A549 (cell line): ENCODE results near the gene DHX58. TPM values are rescaled to one million over a fixed set of nuclear protein-coding genes. Genes with fewer than 3 reads are reported as not detected.

Source experiments
- ATAC-seq, 2 experiments: fragments of 200-7000 bp in 1 of 2; fragments of >200 bp in 1 of 2; cut with Nextera tagmentation in 1 of 2; cut with Tn5 transposase in 1 of 2; 3 replicates each; pipeline versions ENCODE4 v1.8.0 to v1.9.1; 2018 to 2020; ENCODE audit warnings: mild to moderate bottlenecking in 1 of 2, moderate library complexity in 1 of 2
- CTCF ChIA-PET: fragments of 300-600 bp; sonication (Branson Sonifier 250); formaldehyde crosslinking; extraction: SDS; loops from one replicate; lab custom pipeline; 2021; ENCODE audit warnings: antibody characterized with exemption, inconsistent platforms; lab: Yijun Ruan, JAX
- POLR2A ChIA-PET: fragments of 350-600 bp; formaldehyde crosslinking; extraction: SDS; loops from one replicate; lab custom pipeline; 2021; ENCODE audit warnings: antibody characterized with exemption, inconsistent platforms; lab: Yijun Ruan, JAX
- DNase-seq, 2 experiments: peaks; one replicate each; pipeline versions ENCODE4 v3.0.0 to v3.0.0-alpha.2; 2011 to 2016; ENCODE audit warnings: low read depth in 1 of 2, low spot score in 1 of 2
- FAIRE-seq: peaks from 2 replicates; lab custom pipeline; 2011; peaks lifted over from hg19 to GRCh38; lab: Jason Lieb, UNC
- H3K27ac ChIP-seq, 2 experiments: fragments of >200 bp; sonication (Bioruptor Twin); formaldehyde crosslinking; 3 replicates each; pipeline ENCODE4 v1.5.1; 2016 to 2017
- H3K4me1 ChIP-seq: fragments of >200 bp; sonication (Bioruptor Twin); formaldehyde crosslinking; 3 replicates; pipeline ENCODE4 v1.6.1; 2016
- H3K4me2 ChIP-seq: fragments of >200 bp; sonication (Bioruptor Twin); formaldehyde crosslinking; 3 replicates; pipeline ENCODE4 v1.6.1; 2016
- H3K4me3 ChIP-seq: fragments of >200 bp; sonication (Bioruptor Twin); formaldehyde crosslinking; 3 replicates; pipeline ENCODE4 v1.5.1; 2016
- H3K9me3 ChIP-seq: fragments of >200 bp; sonication (Bioruptor Twin); formaldehyde crosslinking; 3 replicates; pipeline ENCODE4 v1.6.1; 2016
- ATOH8 ChIP-seq: fragments of 250-450 bp; sonication (Bioruptor Pico); IDR thresholded peaks from 2 replicates; pipeline ENCODE4 v1.5.0; 2020; ENCODE audit warnings: low read depth, mild to moderate bottlenecking, moderate library complexity
- BCL3 ChIP-seq: fragments of >200 bp; sonication (Bioruptor Twin); formaldehyde crosslinking; IDR thresholded peaks from 3 replicates; pipeline ENCODE4 v1.6.1; 2016
- CBX2 ChIP-seq: fragments of 200-600 bp; sonication (generic); IDR thresholded peaks from 2 replicates; pipeline ENCODE4 v1.6.1; 2016; ENCODE audit warnings: low read depth, mild to moderate bottlenecking, borderline replicate concordance
- EHMT2 ChIP-seq: fragments of 200-600 bp; sonication (generic); IDR thresholded peaks from 2 replicates; pipeline ENCODE4 v1.6.1; 2016; ENCODE audit warnings: antibody characterized with exemption, low read depth, mild to moderate bottlenecking, moderate library complexity
- ESRRA ChIP-seq: fragments of 150-350 bp; IDR thresholded peaks from 2 replicates; pipeline ENCODE4 v1.6.1; 2014; ENCODE audit warnings: mild to moderate bottlenecking, low read length, borderline replicate concordance
- HDAC2 ChIP-seq: fragments of 200-600 bp; sonication (generic); IDR thresholded peaks from 2 replicates; pipeline ENCODE4 v1.6.1; 2016
- HES2 ChIP-seq: fragments of >200 bp; sonication (Bioruptor Twin); formaldehyde crosslinking; IDR thresholded peaks from 2 replicates; pipeline ENCODE4 v1.6.1; 2016
- HMGXB4 ChIP-seq: fragments of 250-450 bp; sonication (Bioruptor Pico); IDR thresholded peaks from 2 replicates; pipeline ENCODE4 v1.5.0; 2021; ENCODE audit warnings: mild to moderate bottlenecking, moderate library complexity, borderline replicate concordance
- JUN ChIP-seq, 2 experiments: fragments of >200 bp; sonication (Bioruptor Twin); formaldehyde crosslinking; IDR thresholded peaks; 2 replicates in 1 of 2; 3 replicates in 1 of 2; pipeline ENCODE4 v1.6.1; 2016 to 2017
- KDM1A ChIP-seq: fragments of 200-600 bp; sonication (generic); IDR thresholded peaks from 2 replicates; pipeline ENCODE4 v1.6.1; 2016; ENCODE audit warnings: low read depth, mild to moderate bottlenecking
- MAFK ChIP-seq: fragments of 450-650 bp; IDR thresholded peaks from 2 replicates; pipeline ENCODE4 v1.6.1; 2014; ENCODE audit not compliant: partially characterized antibody
- MAX ChIP-seq: IDR thresholded peaks from 2 replicates; pipeline ENCODE4 v1.6.1; 2012
- MAZ ChIP-seq: fragments of 150-350 bp; IDR thresholded peaks from 2 replicates; pipeline ENCODE4 v1.6.1; 2014; ENCODE audit warnings: antibody characterized with exemption, low read depth, low read length, borderline replicate concordance
- NPAS2 ChIP-seq: fragments of 250-450 bp; sonication (Bioruptor Pico); IDR thresholded peaks from 2 replicates; pipeline ENCODE4 v1.8.0; 2022; ENCODE audit warnings: mild to moderate bottlenecking, moderate library complexity, borderline replicate concordance
- PHF8 ChIP-seq: fragments of 200-600 bp; sonication (generic); IDR thresholded peaks from 2 replicates; pipeline ENCODE4 v1.6.1; 2016; ENCODE audit warnings: low read depth, mild to moderate bottlenecking, antibody characterized with exemption, moderate library complexity, borderline replicate concordance
- POLR2A ChIP-seq: IDR thresholded peaks from 2 replicates; pipeline ENCODE4 v1.6.1; 2012; ENCODE audit warnings: mild to moderate bottlenecking, low read length
- RAD21 ChIP-seq, 2 experiments: fragments of >200 bp in 1 of 2; sonication (Bioruptor Twin) in 1 of 2; formaldehyde crosslinking in 1 of 2; IDR thresholded peaks in 1 of 2; conservative IDR thresholded peaks in 1 of 2; 2 replicates in 1 of 2; 3 replicates in 1 of 2; pipeline ENCODE4 v1.6.1; 2012 to 2018; ENCODE audit warnings: inconsistent platforms in 1 of 2
- SREBF2 ChIP-seq: fragments of 450-650 bp; IDR thresholded peaks from 2 replicates; pipeline ENCODE4 v1.6.1; 2014; ENCODE audit warnings: mild to moderate bottlenecking, moderate library complexity
- USF2 ChIP-seq: fragments of 450-650 bp; IDR thresholded peaks from 2 replicates; pipeline ENCODE4 v1.6.1; 2014; ENCODE audit warnings: antibody characterized with exemption
- ZFP36 ChIP-seq: fragments of 450-650 bp; IDR thresholded peaks from 2 replicates; pipeline ENCODE4 v1.6.1; 2014; ENCODE audit warnings: borderline replicate concordance; ENCODE audit not compliant: partially characterized antibody
- WGBS: methylation state at CpG from one replicate; pipeline ENCODE4 v1.1.6; 2017; ENCODE audit errors: missing lambda C conversion rate; 5-methylcytosine and 5-hydroxymethylcytosine counted together
- polyA plus RNA-seq, 4 experiments: library from polyadenylated mRNA; depleted of rRNA in 3 of 4; stranded (reverse); fragments of >200 nt; fragmentation: RNase III in 1 of 4; extraction: RNeasy Plus Mini Kit Qiagen cat#74134 plus additional on column Dnase treatment in 1 of 4; gene quantifications; 2 replicates in 3 of 4; 3 replicates in 1 of 4; pipeline ENCODE4 v1.2.3, GENCODE V29; 2011 to 2017

Gene DHX58
- polyA plus RNA-seq, 2 of the 4 experiments (the other 2 are of a cell fraction) = 0.37 to 0.59 TPM

- no peak for FAIRE-seq
- DNase-seq = no peak
- ChIA-PET POLR2A (no interaction called here), CTCF (interaction anchor here (0.6 to 16.9 kb wide), 5 partner anchors 9 to 99 kb away, joined by 3 to 454 read pairs (median 3); partner anchors contain the start of genes DHX58, KAT2A, NKIRAS2 and ZNF385C)
- H3K4me3 ChIP-seq = no peak overlapping the region
- no peaks in the 10 kb centered on the region for H3K9me3 ChIP-seq
- TF ChIP-seq USF2 = no peak
- TF ChIP-seq ESRRA = no peak
- TF ChIP-seq MAZ = no peak
- TF ChIP-seq CBX2 = no peak
- TF ChIP-seq JUN (IDR thresholded peaks at IDR 0.05) = no peak
- no peak for TF ChIP-seq MAFK
- no peak for TF ChIP-seq HMGXB4 (CRISPR knock-in tag)
- TF ChIP-seq HDAC2 = no peak
- no peak for TF ChIP-seq EHMT2
- TF ChIP-seq RAD21 (conservative IDR thresholded peaks at IDR 0.05 in 1 of 2, IDR thresholded peaks at IDR 0.05 in 1 of 2) = no peak
- no peak for TF ChIP-seq MAX
- TF ChIP-seq HES2 = no peak
- H3K27ac ChIP-seq = no peak overlapping the region
- 71% methylated on average over 9 of the region's 14 CpGs for WGBS
- no peaks in the 10 kb centered on the region; the same call in 2 of the 3 replicates for H3K4me1 ChIP-seq
- no peak overlapping the region for H3K4me2 ChIP-seq
- no peak for ATAC-seq
Observed at GRCh38 chr17:42062681-42063080, 49.8 kb downstream of the DHX58 start.

- ATAC-seq (no peak), DNase-seq (no peak), FAIRE-seq (no peak)
- Histone ChIP-seq H3K4me1 (no peaks in the 10 kb centered on the region), H3K27ac (no peak overlapping the region)
- ChIA-PET CTCF (interaction anchor here (0.6 to 16.9 kb wide), 8 partner anchors 10 to 465 kb away, joined by 3 to 454 read pairs (median 3); partner anchors contain the start of genes DHX58, KAT2A, NKIRAS2 and ZNF385C), POLR2A (no interaction called here)
- no peak for TF ChIP-seq MAX
- TF ChIP-seq SREBF2 = no peak
- TF ChIP-seq BCL3 = no peak
- TF ChIP-seq USF2 = no peak
- no peak for TF ChIP-seq ZFP36
- no peak for TF ChIP-seq ATOH8
- no peak for TF ChIP-seq POLR2A
- no peak for TF ChIP-seq HMGXB4 (CRISPR knock-in tag)
- no peak for TF ChIP-seq KDM1A
- TF ChIP-seq NPAS2 (CRISPR knock-in tag) = no peak
- no peak for TF ChIP-seq RAD21 (conservative IDR thresholded peaks at IDR 0.05 in 1 of 2, IDR thresholded peaks at IDR 0.05 in 1 of 2)
- TF ChIP-seq PHF8 = no peak
- no peak for TF ChIP-seq CBX2
- TF ChIP-seq, all 56 proteins: peak for 0
- WGBS = 57% methylated on average over 5 of the region's 5 CpGs
- no peak overlapping the region for H3K4me3 ChIP-seq
- no peaks in the 10 kb centered on the region for H3K9me3 ChIP-seq
- no peak overlapping the region for H3K4me2 ChIP-seq
Observed at GRCh38 chr17:42061646-42062487, 50.6 kb downstream of the DHX58 start.
